ENCODE results near the gene ABCG8. TPM values are rescaled to one million over a fixed set of nuclear protein-coding genes. Genes with fewer than 3 reads are reported as not detected.

Gene ABCG8
- total and polyA plus RNA-seq, 2 donors (not counting 1 experiment from before 2014, with no cell fraction given) = not detected

GRCh38 chr2:43791035-43791765 lies 47.6 kb upstream of the ABCG8 start:
- Mint-ChIP-seq H3K4me1 (no peaks in the 10 kb centered on the region), H3K27me3 (no peaks in the 10 kb centered on the region), H3K27ac (no peak overlapping the region), H3K9me3 (ENCODE audit: insufficient read depth) (no peaks in the 10 kb centered on the region), H3K4me3 (no peak overlapping the region)
- ATAC-seq (ENCODE audit: low read depth) (no peak), DNase-seq (no peak)
- H3K9me3 ChIP-seq (ENCODE audit: control extremely low read depth in 1 of 3, control insufficient read depth in 2 of 3, insufficient read depth in 1 of 3, low read length in 2 of 3) = no peaks in the 10 kb centered on the region
- POLR2A ChIA-PET = no interaction called here
- no peak overlapping the region for H3K4me3 ChIP-seq (ENCODE audit: control extremely low read depth in 1 of 5, extremely low read depth in 1 of 5, insufficient read depth in 1 of 5, low read depth in 2 of 5, low read length in 4 of 5)
- H2AFZ ChIP-seq (ENCODE audit: insufficient read depth, low read depth, low read length, poor library complexity, severe bottlenecking) = no peak overlapping the region
- no peak overlapping the region for H3K27ac ChIP-seq (ENCODE audit: low read length in 2 of 2)
- H3K27me3 ChIP-seq (replicated peaks in 1 of 4; ENCODE audit: control extremely low read depth in 1 of 4, control insufficient read depth in 3 of 4, insufficient read depth in 4 of 4, low read length in 3 of 4) = no peaks in the 10 kb centered on the region
- WGBS (ENCODE audit: insufficient coverage) = no CpG with 5 or more reads among the region's 2 CpGs
- intact Hi-C loops (cut with micrococcal nuclease) = no loop called here
- no peak overlapping the region for H3K4me2 ChIP-seq (replicated peaks; ENCODE audit: low read depth, low read length, poor library complexity, severe bottlenecking)
- no peak for TF ChIP-seq EZH2 (IDR thresholded peaks at IDR 0.05; ENCODE audit: borderline replicate concordance, insufficient read depth, low read depth, low read length, poor library complexity, severe bottlenecking)
- TF ChIP-seq, protein P1, sequence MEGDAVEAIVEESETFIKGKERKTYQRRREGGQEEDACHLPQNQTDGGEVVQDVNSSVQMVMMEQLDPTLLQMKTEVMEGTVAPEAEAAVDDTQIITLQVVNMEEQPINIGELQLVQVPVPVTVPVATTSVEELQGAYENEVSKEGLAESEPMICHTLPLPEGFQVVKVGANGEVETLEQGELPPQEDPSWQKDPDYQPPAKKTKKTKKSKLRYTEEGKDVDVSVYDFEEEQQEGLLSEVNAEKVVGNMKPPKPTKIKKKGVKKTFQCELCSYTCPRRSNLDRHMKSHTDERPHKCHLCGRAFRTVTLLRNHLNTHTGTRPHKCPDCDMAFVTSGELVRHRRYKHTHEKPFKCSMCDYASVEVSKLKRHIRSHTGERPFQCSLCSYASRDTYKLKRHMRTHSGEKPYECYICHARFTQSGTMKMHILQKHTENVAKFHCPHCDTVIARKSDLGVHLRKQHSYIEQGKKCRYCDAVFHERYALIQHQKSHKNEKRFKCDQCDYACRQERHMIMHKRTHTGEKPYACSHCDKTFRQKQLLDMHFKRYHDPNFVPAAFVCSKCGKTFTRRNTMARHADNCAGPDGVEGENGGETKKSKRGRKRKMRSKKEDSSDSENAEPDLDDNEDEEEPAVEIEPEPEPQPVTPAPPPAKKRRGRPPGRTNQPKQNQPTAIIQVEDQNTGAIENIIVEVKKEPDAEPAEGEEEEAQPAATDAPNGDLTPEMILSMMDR (IDR thresholded peaks at IDR 0.05) = no peak
- H3K79me2 ChIP-seq (ENCODE audit: control insufficient read depth, insufficient read depth, low read length) = no peaks in the 10 kb centered on the region
- no peaks in the 10 kb centered on the region for H3K36me3 ChIP-seq (replicated peaks in 1 of 2; ENCODE audit: control extremely low read depth in 1 of 2, control insufficient read depth in 1 of 2, extremely low read depth in 1 of 2, insufficient read depth in 2 of 2, low read length in 1 of 2)
- no peaks in the 10 kb centered on the region for H4K20me1 ChIP-seq (ENCODE audit: control insufficient read depth, insufficient read depth, low read length, poor library complexity, severe bottlenecking)
- no peaks in the 10 kb centered on the region for H3K4me1 ChIP-seq (ENCODE audit: control insufficient read depth in 2 of 2, insufficient read depth in 2 of 2, low read length in 2 of 2)
- H3K9ac ChIP-seq (ENCODE audit: low read length) = no peak overlapping the region
- CTCF ChIA-PET = no interaction called here

- Mint-ChIP-seq H3K4me1 (no peaks in the 10 kb centered on the region), H3K4me3 (no peak overlapping the region), H3K27me3 (no peaks in the 10 kb centered on the region), H3K9me3 (ENCODE audit: insufficient read depth) (no peaks in the 10 kb centered on the region), H3K27ac (no peak overlapping the region)
- H3K9ac ChIP-seq (ENCODE audit: low read length) = no peak overlapping the region
- H3K9me3 ChIP-seq (ENCODE audit: control extremely low read depth in 1 of 3, control insufficient read depth in 2 of 3, insufficient read depth in 1 of 3, low read length in 2 of 3) = no peaks in the 10 kb centered on the region
- WGBS (ENCODE audit: insufficient coverage) = no CpG with 5 or more reads among the region's 3 CpGs
- DNase-seq = no peak
- H2AFZ ChIP-seq (ENCODE audit: insufficient read depth, low read depth, low read length, poor library complexity, severe bottlenecking) = no peak overlapping the region
- H3K36me3 ChIP-seq (replicated peaks in 1 of 2; ENCODE audit: control extremely low read depth in 1 of 2, control insufficient read depth in 1 of 2, extremely low read depth in 1 of 2, insufficient read depth in 2 of 2, low read length in 1 of 2) = no peaks in the 10 kb centered on the region
- no peak overlapping the region for H3K4me2 ChIP-seq (replicated peaks; ENCODE audit: low read depth, low read length, poor library complexity, severe bottlenecking)
- no peak overlapping the region for H3K27ac ChIP-seq (ENCODE audit: low read length in 2 of 2)
- H3K27me3 ChIP-seq (replicated peaks in 1 of 4; ENCODE audit: control extremely low read depth in 1 of 4, control insufficient read depth in 3 of 4, insufficient read depth in 4 of 4, low read length in 3 of 4) = no peaks in the 10 kb centered on the region
- H3K4me1 ChIP-seq (ENCODE audit: control insufficient read depth in 2 of 2, insufficient read depth in 2 of 2, low read length in 2 of 2) = no peaks in the 10 kb centered on the region
- ChIA-PET POLR2A (no interaction called here), CTCF (no interaction called here)
- intact Hi-C loops (cut with micrococcal nuclease) = no loop called here
- no peaks in the 10 kb centered on the region for H3K79me2 ChIP-seq (ENCODE audit: control insufficient read depth, insufficient read depth, low read length)
- no peak overlapping the region for H3K4me3 ChIP-seq (ENCODE audit: control extremely low read depth in 1 of 5, extremely low read depth in 1 of 5, insufficient read depth in 1 of 5, low read depth in 2 of 5, low read length in 4 of 5)
- H4K20me1 ChIP-seq (ENCODE audit: control insufficient read depth, insufficient read depth, low read length, poor library complexity, severe bottlenecking) = no peaks in the 10 kb centered on the region
- TF ChIP-seq, protein P1 (IDR thresholded peaks at IDR 0.05) = no peak
- no peak for TF ChIP-seq EZH2 (IDR thresholded peaks at IDR 0.05; ENCODE audit: borderline replicate concordance, insufficient read depth, low read depth, low read length, poor library complexity, severe bottlenecking)
- ATAC-seq (ENCODE audit: low read depth) = no peak
Observed at GRCh38 chr2:43792653-43793052, 46.1 kb upstream of the ABCG8 start.

All from B cell (primary cell).